Loucy (cell line): ENCODE data around the gene WDR88.
A peak's percentile ranks its signal among the peaks of the same experiment; 100 is the strongest.

Experiments
- H2AFZ ChIP-seq: fragments of 200-600 bp; sonication (generic); 2 replicates; pipeline ENCODE4 v1.6.0; 2016; ENCODE audit warnings: antibody characterized with exemption, mild to moderate bottlenecking, low read length, moderate library complexity
- H3F3A ChIP-seq: fragments of 200-600 bp; 2 replicates; pipeline ENCODE4 v1.6.0; 2016; ENCODE audit warnings: antibody characterized with exemption, low read depth, mild to moderate bottlenecking
- H3K27me3 ChIP-seq: fragments of 200-600 bp; sonication (generic); 2 replicates; pipeline ENCODE4 v1.6.1; 2014; ENCODE audit warnings: low read length, mild to moderate bottlenecking; ENCODE audit not compliant: insufficient read depth, poor library complexity, severe bottlenecking
- H3K36me3 ChIP-seq: fragments of 200-600 bp; sonication (generic); 2 replicates; pipeline ENCODE4 v1.6.1; 2016; ENCODE audit warnings: low read length; ENCODE audit not compliant: insufficient read depth
- H3K4me1 ChIP-seq: fragments of 200-600 bp; sonication (generic); 2 replicates; pipeline ENCODE4 v1.5.1; 2014; ENCODE audit warnings: low read length, mild to moderate bottlenecking; ENCODE audit not compliant: insufficient read depth, poor library complexity, severe bottlenecking
- H3K4me2 ChIP-seq: fragments of 200-600 bp; sonication (generic); 2 replicates; pipeline ENCODE4 v1.6.0; 2014; ENCODE audit warnings: antibody characterized with exemption, low read length, low read depth, mild to moderate bottlenecking; ENCODE audit not compliant: poor library complexity, severe bottlenecking
- H3K4me3 ChIP-seq: fragments of 200-600 bp; sonication (generic); 2 replicates; pipeline ENCODE4 v1.5.1; 2014; ENCODE audit warnings: low read length, mild to moderate bottlenecking, mixed read lengths; ENCODE audit not compliant: poor library complexity, severe bottlenecking
- H3K79me2 ChIP-seq: fragments of 200-600 bp; sonication (generic); 2 replicates; pipeline ENCODE4 v1.6.1; 2014; ENCODE audit warnings: low read length; ENCODE audit not compliant: insufficient read depth
- H3K9ac ChIP-seq: fragments of 200-600 bp; sonication (generic); 2 replicates; pipeline ENCODE4 v1.6.0; 2014; ENCODE audit warnings: mild to moderate bottlenecking, low read depth, low read length, moderate library complexity; ENCODE audit not compliant: poor library complexity, severe bottlenecking
- H3K9me2 ChIP-seq: fragments of 200-600 bp; sonication (generic); replicated peaks from 2 replicates; pipeline ENCODE4 v1.6.1; 2016; ENCODE audit warnings: low read depth, low read length, mixed read lengths
- H3K9me3 ChIP-seq: fragments of 200-600 bp; sonication (generic); 2 replicates; pipeline ENCODE4 v1.6.1; 2014; ENCODE audit warnings: mild to moderate bottlenecking, antibody characterized with exemption, low read length, low read depth; ENCODE audit not compliant: insufficient read depth
- H4K20me1 ChIP-seq: fragments of 200-600 bp; sonication (generic); 2 replicates; pipeline ENCODE4 v1.6.0; 2014; ENCODE audit warnings: antibody characterized with exemption, low read length, mild to moderate bottlenecking; ENCODE audit not compliant: insufficient read depth, poor library complexity, severe bottlenecking
- EZH2phosphoT487 ChIP-seq: fragments of 200-600 bp; IDR thresholded peaks from 2 replicates; pipeline ENCODE4 v1.6.1; 2018; ENCODE audit warnings: antibody characterized with exemption, mild to moderate bottlenecking, moderate library complexity, borderline replicate concordance
- TF ChIP-seq, protein P1 (sequence below): fragments of 200-600 bp; sonication (generic); conservative IDR thresholded peaks from 2 replicates; pipeline ENCODE4 v1.5.1; 2014; ENCODE audit warnings: mild to moderate bottlenecking, antibody characterized with exemption, low read length

The WDR88 gene

DNA sequence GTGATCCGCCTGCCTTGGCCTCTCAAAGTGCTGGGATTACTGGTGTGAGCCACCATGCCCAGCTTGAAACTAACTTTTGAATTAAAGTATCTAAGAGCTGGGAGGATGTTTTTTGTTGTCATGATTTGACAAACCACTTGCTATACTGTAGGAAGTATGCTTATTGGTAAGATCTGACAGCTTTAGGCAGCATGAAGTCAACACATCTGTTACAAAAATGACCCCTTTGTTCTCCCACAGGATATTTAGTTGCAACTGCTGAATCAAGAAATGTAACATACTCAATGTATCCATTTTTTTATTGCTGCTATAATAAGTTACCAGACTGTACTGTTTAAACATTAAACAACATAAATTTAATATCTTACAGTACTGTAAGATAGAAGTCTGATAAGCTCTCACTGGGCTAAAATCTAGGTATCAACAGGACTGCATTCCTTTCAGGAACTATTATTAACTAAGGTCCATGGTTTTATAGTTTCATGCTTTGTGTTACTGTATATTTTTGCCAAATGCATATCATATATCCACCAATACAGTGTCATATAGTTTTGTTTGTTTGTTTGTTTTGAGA lies 39.4 kb downstream of the WDR88 start:
- Histone ChIP-seq H3K27me3 (no peaks in the 10 kb centered on the region), H4K20me1 (no peaks in the 10 kb centered on the region), H3K79me2 (peaks cover 13% of the 10 kb centered on the region; the same call in 1 of the 2 replicates), H3F3A (no peaks in the 10 kb centered on the region), H3K4me3 (no peak overlapping the region), H3K4me1 (peaks cover 21% of the 10 kb centered on the region), H3K9me3 (peaks cover 5% of the 10 kb centered on the region; the same call in 1 of the 2 replicates), H3K4me2 (no peak overlapping the region), H2AFZ (no peak overlapping the region), H3K9me2 (no peaks in the 10 kb centered on the region), H3K36me3 (no peaks in the 10 kb centered on the region), H3K9ac (no peak overlapping the region)
- TF ChIP-seq, protein P1, sequence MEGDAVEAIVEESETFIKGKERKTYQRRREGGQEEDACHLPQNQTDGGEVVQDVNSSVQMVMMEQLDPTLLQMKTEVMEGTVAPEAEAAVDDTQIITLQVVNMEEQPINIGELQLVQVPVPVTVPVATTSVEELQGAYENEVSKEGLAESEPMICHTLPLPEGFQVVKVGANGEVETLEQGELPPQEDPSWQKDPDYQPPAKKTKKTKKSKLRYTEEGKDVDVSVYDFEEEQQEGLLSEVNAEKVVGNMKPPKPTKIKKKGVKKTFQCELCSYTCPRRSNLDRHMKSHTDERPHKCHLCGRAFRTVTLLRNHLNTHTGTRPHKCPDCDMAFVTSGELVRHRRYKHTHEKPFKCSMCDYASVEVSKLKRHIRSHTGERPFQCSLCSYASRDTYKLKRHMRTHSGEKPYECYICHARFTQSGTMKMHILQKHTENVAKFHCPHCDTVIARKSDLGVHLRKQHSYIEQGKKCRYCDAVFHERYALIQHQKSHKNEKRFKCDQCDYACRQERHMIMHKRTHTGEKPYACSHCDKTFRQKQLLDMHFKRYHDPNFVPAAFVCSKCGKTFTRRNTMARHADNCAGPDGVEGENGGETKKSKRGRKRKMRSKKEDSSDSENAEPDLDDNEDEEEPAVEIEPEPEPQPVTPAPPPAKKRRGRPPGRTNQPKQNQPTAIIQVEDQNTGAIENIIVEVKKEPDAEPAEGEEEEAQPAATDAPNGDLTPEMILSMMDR: no peak
- TF ChIP-seq EZH2phosphoT487: no peak

DNA sequence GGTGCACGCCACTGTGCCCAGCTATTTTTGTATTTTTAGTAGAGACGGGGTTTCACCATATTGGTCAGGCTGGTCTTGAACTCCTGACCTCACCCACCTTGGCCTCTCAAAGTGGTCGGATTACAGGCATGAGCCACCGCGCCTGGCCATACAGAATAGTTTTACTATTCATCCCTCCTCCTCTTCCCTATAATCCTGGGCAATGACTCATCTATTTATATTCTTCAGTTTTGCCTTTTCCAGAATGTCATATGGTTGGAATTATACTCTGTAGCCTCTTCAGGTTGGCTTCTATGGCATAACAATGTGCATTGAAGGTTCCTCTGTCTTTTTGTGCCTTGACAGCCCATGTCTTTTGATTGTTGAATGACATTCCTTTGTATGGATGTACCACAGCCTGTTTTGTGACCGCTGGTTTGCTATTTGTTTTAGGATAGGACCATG lies 40.0 kb downstream of the WDR88 start:
- Histone ChIP-seq H3K4me3 (no peak overlapping the region), H3K4me1 (peaks cover 22% of the 10 kb centered on the region), H3K9me2 (no peaks in the 10 kb centered on the region), H3K36me3 (no peaks in the 10 kb centered on the region), H4K20me1 (no peaks in the 10 kb centered on the region), H3K79me2 (peaks cover 16% of the 10 kb centered on the region; the same call in 1 of the 2 replicates), H3F3A (no peaks in the 10 kb centered on the region), H3K9ac (no peak overlapping the region), H3K4me2 (no peak overlapping the region), H2AFZ (no peak overlapping the region), H3K27me3 (no peaks in the 10 kb centered on the region), H3K9me3 (peaks cover 5% of the 10 kb centered on the region; the same call in 1 of the 2 replicates)
- TF ChIP-seq, protein P1: no peak
- TF ChIP-seq EZH2phosphoT487: no peak

DNA sequence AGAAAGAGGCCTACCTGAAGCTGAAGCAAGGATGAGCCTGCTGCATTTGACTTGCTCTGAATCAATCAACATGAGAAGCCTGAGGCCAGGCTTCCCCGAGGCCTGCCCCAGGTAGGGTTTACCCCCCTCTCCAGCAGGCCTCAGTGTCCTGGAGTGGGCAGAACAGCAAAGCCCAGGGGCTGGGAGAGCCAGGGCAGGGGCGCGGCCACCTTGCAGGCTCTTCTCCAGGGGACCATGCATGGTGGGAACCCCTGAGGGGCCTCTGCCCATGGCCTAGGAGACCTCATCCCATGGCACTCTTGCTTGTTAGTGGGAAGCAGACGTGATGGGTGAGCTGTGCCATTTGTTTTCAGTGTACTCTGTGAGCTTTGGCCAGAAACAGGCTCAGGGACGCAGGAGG lies 42.3 kb downstream of the WDR88 start:
- no peaks in the 10 kb centered on the region for H3K27me3 ChIP-seq
- no peaks in the 10 kb centered on the region for H3F3A ChIP-seq
- H3K4me1 ChIP-seq: peaks cover 27% of the 10 kb centered on the region
- no peak overlapping the region for H2AFZ ChIP-seq
- no peaks in the 10 kb centered on the region for H3K9me2 ChIP-seq
- no peak overlapping the region for H3K9ac ChIP-seq
- H3K4me2 ChIP-seq: peak overlapping the region; percentile 37
- H3K4me3 ChIP-seq: peak overlapping the region; percentile 10
- H3K36me3 ChIP-seq: no peaks in the 10 kb centered on the region
- no peaks in the 10 kb centered on the region for H4K20me1 ChIP-seq
- H3K9me3 ChIP-seq: no peaks in the 10 kb centered on the region
- peaks cover 16% of the 10 kb centered on the region; the same call in 1 of the 2 replicates for H3K79me2 ChIP-seq
- TF ChIP-seq, protein P1: no peak
- TF ChIP-seq EZH2phosphoT487: no peak
